Memory B cell (primary cell): ENCODE results near the gene IVL.

ENCODE experiments used
- ATAC-seq: fragments of 150-1000 bp; cut with Tn5 transposase; 2 replicates; pipeline ENCODE4 v1.10.0; 2021; ENCODE audit warnings: low read depth, mild to moderate bottlenecking, moderate library complexity
- DNase-seq, 2 donors: peaks; one replicate each; pipeline ENCODE4 v3.0.0; 2022; ENCODE audit warnings: low spot score in 2 of 2
- H3K27ac Mint-ChIP-seq: one replicate; pipeline ENCODE4 v1.8.0; 2022; ENCODE audit warnings: mild to moderate bottlenecking, moderate library complexity, mixed read lengths
- H3K27me3 Mint-ChIP-seq: one replicate; pipeline ENCODE4 v1.8.0; 2022; ENCODE audit warnings: mixed read lengths
- H3K36me3 Mint-ChIP-seq: one replicate; pipeline ENCODE4 v1.8.0; 2022; ENCODE audit warnings: mild to moderate bottlenecking, mixed read lengths
- H3K4me1 Mint-ChIP-seq: one replicate; pipeline ENCODE4 v1.8.0; 2022; ENCODE audit warnings: mixed read lengths
- H3K4me3 Mint-ChIP-seq: one replicate; pipeline ENCODE4 v1.8.0; 2022; ENCODE audit warnings: mild to moderate bottlenecking, moderate library complexity, mixed read lengths
- H3K9me3 Mint-ChIP-seq: one replicate; pipeline ENCODE4 v1.8.0; 2022; ENCODE audit warnings: mixed read lengths

IVL gene, protein sequence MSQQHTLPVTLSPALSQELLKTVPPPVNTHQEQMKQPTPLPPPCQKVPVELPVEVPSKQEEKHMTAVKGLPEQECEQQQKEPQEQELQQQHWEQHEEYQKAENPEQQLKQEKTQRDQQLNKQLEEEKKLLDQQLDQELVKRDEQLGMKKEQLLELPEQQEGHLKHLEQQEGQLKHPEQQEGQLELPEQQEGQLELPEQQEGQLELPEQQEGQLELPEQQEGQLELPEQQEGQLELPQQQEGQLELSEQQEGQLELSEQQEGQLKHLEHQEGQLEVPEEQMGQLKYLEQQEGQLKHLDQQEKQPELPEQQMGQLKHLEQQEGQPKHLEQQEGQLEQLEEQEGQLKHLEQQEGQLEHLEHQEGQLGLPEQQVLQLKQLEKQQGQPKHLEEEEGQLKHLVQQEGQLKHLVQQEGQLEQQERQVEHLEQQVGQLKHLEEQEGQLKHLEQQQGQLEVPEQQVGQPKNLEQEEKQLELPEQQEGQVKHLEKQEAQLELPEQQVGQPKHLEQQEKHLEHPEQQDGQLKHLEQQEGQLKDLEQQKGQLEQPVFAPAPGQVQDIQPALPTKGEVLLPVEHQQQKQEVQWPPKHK

DNA sequence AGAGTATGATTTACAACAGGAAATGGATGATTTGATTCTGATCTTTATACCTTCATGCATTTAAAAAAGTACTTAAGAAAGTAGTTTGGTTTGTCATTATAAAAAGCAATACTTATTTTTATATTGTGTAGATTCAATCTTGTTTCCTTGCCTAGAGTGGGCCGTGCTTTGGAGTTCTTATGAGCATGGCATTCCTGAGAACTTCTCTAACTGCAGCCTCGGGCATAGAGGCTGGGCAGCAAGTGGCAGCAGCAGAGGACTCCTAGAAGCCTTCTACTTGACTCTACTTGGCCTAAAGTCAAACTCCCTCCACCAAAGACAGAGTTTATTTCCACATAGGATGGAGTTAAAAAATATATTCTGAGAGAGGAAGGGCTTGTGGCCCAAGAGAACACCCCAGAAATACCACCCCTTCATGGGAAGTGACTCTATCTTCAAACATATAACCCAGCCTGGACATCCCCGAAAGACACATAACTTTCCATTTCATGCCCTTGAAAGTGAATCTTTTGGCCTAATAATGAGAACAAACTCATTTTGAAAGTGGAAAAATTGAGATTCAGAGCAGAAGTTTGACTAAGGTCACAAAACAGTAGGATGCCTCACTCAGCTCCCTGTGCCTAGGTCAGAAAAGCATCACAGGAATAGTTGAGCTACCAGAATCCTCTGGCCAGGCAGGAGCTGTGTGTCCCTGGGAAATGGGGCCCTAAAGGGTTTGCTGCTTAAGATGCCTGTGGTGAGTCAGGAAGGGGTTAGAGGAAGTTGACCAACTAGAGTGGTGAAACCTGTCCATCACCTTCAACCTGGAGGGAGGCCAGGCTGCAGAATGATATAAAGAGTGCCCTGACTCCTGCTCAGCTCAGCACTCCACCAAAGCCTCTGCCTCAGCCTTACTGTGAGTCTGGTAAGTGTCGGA lies at the start of gene IVL:
IVL (plus strand) TSS at position 861 of the 916 bp plus-strand sequence. CDS start 1,252 bp downstream, outside the sequence.
- DNase-seq, result no peak
- peaks cover 4% of the 10 kb centered on the region for H3K9me3 Mint-ChIP-seq
- H3K4me3 Mint-ChIP-seq, result no peak within 1 kb of the TSS
- no peak for ATAC-seq
- H3K27ac Mint-ChIP-seq, result no peak within 1 kb of the TSS
- no peaks in the 10 kb centered on the region for H3K36me3 Mint-ChIP-seq
- H3K27me3 Mint-ChIP-seq, result peaks cover 18% of the 10 kb centered on the region
- H3K4me1 Mint-ChIP-seq, result no peaks in the 10 kb centered on the region

DNA sequence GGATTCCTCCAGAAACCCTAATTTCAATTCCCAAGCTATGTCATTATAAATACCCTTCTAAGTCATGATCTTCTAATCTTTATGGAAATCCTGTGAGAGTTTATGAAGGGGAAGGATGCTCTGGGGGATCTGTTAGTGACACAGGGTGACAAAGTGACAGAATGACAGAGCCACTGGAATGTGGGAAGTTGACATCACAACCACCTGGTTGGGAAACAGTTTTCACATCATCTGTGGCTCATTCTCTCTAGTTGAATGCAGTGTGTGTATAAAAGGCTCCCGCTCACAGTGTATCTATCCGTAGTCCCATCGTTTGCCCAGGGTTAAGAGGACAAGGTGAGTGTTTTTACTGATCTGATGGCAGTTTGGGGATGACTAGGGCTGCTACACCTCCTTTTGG lies 48.6 kb upstream of the IVL start, which contains the start of gene LCE7A:
LCE7A (plus strand) TSS at position 301 of the 400 bp plus-strand sequence. CDS start 702 bp downstream, outside the sequence.
- H3K27ac Mint-ChIP-seq, result no peak within 1 kb of the TSS
- H3K36me3 Mint-ChIP-seq, result no peaks in the 10 kb centered on the region
- DNase-seq (no peak), ATAC-seq (no peak)
- H3K4me3 Mint-ChIP-seq, result no peak within 1 kb of the TSS
- no peaks in the 10 kb centered on the region for H3K4me1 Mint-ChIP-seq
- H3K9me3 Mint-ChIP-seq, result no peaks in the 10 kb centered on the region
- H3K27me3 Mint-ChIP-seq, result peaks cover 5% of the 10 kb centered on the region

DNA sequence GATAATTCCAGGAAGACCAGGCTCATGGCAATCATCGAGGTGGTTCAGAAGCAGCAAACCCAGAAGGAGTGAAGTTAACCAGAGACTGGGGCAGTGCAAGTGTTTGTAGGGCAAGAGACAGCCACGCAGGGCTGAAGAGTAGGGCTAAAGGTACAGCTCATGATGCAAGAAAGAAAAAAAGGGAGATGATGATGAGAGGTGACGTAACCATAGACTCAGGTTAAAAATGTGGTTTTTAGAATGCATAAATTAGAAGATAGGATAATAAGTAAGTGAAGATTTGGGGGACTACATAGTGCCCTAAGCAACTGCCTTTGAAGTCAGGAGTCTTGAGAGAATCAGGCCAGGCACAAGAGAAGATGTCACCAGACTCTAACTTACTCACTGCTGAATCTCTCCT lies 48.2 kb upstream of the IVL start:
- no peaks in the 10 kb centered on the region for H3K36me3 Mint-ChIP-seq
- H3K27me3 Mint-ChIP-seq, result peaks cover 5% of the 10 kb centered on the region
- ATAC-seq, result no peak
- no peak for DNase-seq
- H3K4me1 Mint-ChIP-seq, result no peaks in the 10 kb centered on the region
- H3K4me3 Mint-ChIP-seq, result no peak overlapping the region
- H3K9me3 Mint-ChIP-seq, result no peaks in the 10 kb centered on the region
- no peak overlapping the region for H3K27ac Mint-ChIP-seq

DNA sequence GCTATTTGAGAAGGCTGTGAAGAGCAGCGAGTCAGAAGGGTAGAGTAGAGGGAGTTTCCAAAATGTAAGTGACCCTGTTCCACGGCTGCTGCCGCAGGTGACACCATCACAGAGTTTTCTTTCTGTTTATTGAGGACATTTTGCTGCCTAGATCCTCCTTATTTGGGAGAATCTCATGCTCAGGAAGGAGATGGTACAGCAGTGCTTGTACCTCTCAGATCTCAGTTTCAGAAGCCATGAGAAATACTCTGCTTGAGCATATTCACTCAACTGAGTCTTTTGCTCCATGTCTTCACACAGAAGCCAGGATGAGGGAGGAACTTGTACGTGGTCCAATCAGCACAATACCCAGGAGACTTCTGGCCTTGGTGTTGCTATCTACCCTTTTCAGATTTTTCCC lies 47.0 kb upstream of the IVL start:
- peaks cover 5% of the 10 kb centered on the region for H3K27me3 Mint-ChIP-seq
- H3K36me3 Mint-ChIP-seq, result no peaks in the 10 kb centered on the region
- DNase-seq, result no peak
- H3K4me1 Mint-ChIP-seq, result no peaks in the 10 kb centered on the region
- ATAC-seq, result no peak
- no peak overlapping the region for H3K27ac Mint-ChIP-seq
- no peak overlapping the region for H3K4me3 Mint-ChIP-seq
- no peaks in the 10 kb centered on the region for H3K9me3 Mint-ChIP-seq

DNA sequence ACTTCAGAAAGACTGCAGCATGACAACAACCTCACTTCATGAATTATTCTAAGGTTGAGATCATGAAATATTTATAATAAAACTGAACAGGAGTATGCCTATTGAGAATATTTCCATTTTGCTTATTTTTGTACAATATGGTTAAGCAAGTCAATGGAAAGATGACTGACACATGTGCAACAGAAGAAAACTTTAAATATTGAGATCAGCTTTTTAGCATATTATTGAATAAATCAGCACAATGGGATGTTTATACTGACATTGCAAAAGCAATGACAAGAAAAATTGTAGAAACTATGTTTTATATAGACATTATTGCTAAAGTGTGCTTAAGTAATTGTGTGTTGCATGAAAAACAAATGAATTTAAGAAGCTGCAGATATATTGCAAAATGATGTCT lies 43.9 kb upstream of the IVL start:
- ATAC-seq, result no peak
- Mint-ChIP-seq H3K27ac (no peak overlapping the region), H3K4me1 (no peaks in the 10 kb centered on the region), H3K27me3 (no peaks in the 10 kb centered on the region), H3K4me3 (no peak overlapping the region), H3K9me3 (no peaks in the 10 kb centered on the region), H3K36me3 (no peaks in the 10 kb centered on the region)
- no peak for DNase-seq

DNA sequence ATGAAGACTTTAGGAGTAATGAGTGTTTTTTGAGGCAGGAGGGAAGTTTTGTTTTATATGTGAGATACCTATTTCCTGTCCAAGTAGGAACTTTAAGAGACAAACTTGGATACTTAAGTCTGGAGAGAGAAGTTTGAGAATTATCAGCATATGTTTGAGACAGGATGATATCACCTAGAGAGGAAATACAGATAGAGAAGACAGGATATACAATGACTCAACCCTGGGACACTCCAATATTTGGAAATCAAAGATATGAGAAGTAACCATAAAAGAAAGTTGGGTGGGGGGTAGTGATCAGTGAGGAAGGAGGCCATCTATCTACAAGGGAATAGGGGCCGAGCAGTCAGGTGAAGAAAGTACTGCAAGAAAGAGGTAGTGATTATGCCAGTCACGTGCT lies 42.0 kb upstream of the IVL start:
- H3K9me3 Mint-ChIP-seq, result no peaks in the 10 kb centered on the region
- H3K36me3 Mint-ChIP-seq, result no peaks in the 10 kb centered on the region
- DNase-seq, result no peak
- no peak for ATAC-seq
- H3K27me3 Mint-ChIP-seq, result no peaks in the 10 kb centered on the region
- no peak overlapping the region for H3K4me3 Mint-ChIP-seq
- no peak overlapping the region for H3K27ac Mint-ChIP-seq
- H3K4me1 Mint-ChIP-seq, result peaks cover 1% of the 10 kb centered on the region

DNA sequence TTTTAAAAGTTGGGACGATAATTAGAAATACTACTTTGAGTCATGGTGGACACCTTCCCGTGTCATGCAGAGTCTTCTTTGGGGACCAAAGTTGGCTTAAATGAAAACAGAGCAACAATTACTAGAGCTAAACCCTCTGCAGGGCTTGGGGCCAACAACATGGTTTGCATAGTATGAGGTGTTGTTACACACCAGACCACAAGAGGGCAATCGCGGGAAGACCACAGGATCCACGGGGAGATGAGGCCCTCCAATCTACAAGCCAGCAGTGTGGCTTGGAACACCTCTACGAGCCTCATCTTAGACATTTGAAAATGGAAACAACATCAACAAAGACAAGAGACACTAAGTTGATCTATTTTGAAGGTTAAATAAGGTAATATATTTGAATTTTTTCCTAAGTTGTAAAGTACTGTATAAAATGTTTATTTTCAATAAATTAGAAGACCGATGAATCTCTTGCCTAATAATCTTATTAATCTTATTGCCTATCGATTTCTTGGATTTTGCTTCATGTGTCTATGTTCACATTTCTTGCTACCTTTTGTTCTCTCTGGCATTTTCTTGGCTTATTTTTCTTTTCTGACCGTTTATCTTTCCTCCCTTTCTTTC lies 38.4 kb upstream of the IVL start:
- no peak overlapping the region for H3K4me3 Mint-ChIP-seq
- H3K27me3 Mint-ChIP-seq, result no peaks in the 10 kb centered on the region
- H3K9me3 Mint-ChIP-seq, result no peaks in the 10 kb centered on the region
- H3K36me3 Mint-ChIP-seq, result no peaks in the 10 kb centered on the region
- ATAC-seq, result peak; percentile 74
- DNase-seq, result peak; percentile 40 to 55
- no peak overlapping the region for H3K27ac Mint-ChIP-seq
- H3K4me1 Mint-ChIP-seq, result peaks cover 9% of the 10 kb centered on the region

DNA sequence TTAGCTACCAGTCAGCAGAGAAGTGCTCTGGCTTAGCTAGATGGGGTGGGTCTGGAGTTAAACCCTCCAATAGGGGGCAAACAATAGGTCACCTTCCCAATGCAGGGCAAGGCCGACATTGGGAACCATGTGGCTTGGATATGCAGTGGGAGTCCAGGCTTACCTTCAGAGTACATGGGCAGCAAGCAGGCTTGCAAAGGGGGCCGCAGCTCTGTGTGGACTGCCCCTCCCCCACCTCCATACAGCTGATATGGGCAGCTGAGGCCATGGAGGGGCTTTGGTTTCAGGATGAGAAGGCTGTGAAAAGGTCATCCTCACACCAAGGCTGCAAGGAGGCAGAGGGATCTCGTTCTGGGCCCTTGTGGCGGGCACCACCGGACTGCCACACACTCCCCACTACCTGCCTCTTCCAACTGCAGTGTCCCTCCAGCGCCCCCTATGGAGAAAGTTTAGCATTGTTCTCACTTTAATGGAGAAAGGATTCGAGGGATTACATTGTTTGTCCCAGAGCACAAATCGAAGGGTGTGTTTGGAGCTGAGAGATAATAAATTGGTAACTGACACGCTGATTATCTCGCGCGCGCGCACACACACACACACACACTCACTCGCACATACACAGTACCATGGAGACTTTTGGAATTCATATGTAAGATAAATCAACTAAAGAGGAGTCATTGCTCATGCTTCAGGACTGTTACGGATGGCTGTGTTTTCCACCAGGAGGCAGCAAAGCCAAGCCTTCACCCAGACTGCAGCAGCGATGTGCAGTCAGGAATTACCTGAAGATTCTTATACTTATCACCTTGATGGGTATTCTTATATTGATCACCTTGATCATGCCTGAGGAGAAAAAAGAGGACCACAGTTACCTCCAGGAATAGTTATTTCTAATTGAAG lies 37.3 kb upstream of the IVL start:
- Mint-ChIP-seq H3K4me1 (peaks cover 9% of the 10 kb centered on the region), H3K9me3 (no peaks in the 10 kb centered on the region), H3K27me3 (peaks cover 3% of the 10 kb centered on the region), H3K4me3 (no peak overlapping the region), H3K36me3 (no peaks in the 10 kb centered on the region), H3K27ac (no peak overlapping the region)
- ATAC-seq (no peak), DNase-seq (no peak)

DNA sequence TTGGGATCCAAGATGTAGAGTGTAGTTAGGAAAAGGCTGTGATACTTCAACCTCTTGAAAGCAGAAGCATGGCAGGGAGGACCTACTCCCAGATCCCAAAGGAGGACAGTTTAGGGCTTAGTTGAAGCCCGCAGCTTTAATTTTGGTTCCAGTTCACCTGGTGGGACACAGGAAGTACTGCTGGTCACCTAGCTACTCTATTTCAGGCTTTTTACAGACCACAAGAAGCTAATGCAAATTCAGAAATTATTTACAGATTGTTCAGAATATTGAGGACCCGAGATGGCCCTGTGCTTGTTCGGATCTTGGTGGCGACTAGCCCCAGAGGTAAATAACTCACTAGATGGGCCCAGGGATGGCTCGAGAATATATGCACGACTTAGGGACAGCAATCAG lies 36.6 kb upstream of the IVL start:
- no peaks in the 10 kb centered on the region for H3K36me3 Mint-ChIP-seq
- no peak for ATAC-seq
- no peaks in the 10 kb centered on the region for H3K9me3 Mint-ChIP-seq
- DNase-seq, result no peak
- H3K4me3 Mint-ChIP-seq, result no peak overlapping the region
- H3K27me3 Mint-ChIP-seq, result peaks cover 3% of the 10 kb centered on the region
- H3K4me1 Mint-ChIP-seq, result peaks cover 9% of the 10 kb centered on the region
- no peak overlapping the region for H3K27ac Mint-ChIP-seq

DNA sequence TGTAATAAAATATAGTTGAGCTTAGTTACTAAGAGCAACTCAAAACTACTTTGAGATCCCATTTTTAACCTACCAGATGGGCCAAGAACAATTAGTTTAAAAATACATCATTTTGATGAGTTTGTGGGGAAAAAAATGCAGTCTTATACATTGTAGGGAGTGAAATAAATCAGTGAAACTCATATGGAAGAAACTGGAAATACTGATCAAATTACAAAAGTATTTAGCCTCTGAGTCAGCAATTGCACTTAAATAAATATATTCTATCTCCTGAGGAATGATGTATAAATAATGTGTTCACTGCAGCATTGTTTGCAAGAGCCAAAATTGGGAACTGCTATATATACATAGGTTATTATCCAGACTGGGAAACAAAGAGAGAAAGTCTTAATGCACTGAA lies 34.9 kb upstream of the IVL start:
- Mint-ChIP-seq H3K4me3 (no peak overlapping the region), H3K9me3 (no peaks in the 10 kb centered on the region), H3K27me3 (peaks cover 8% of the 10 kb centered on the region), H3K36me3 (no peaks in the 10 kb centered on the region), H3K27ac (no peak overlapping the region), H3K4me1 (peaks cover 9% of the 10 kb centered on the region)
- DNase-seq (no peak), ATAC-seq (no peak)

DNA sequence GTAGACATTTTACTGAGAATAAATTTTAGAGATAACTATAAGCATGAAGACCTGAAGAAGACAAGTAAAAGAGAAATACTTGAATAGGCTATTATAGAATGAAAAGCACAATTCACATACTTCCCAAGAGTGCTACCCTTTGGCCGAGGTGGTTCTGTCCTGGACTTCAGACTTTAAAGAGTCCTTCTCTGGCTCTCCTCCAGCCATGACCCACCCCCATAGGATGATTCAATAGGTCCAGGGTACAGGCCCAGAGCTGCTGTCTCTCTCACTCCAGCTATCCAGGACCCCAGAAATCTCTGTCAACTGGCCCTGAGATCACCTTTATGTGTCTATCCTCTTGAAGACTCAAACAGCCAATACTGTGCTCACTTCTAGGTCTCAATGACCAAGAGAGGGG lies 31.5 kb upstream of the IVL start:
- H3K4me1 Mint-ChIP-seq, result peaks cover 12% of the 10 kb centered on the region
- no peaks in the 10 kb centered on the region for H3K9me3 Mint-ChIP-seq
- H3K27ac Mint-ChIP-seq, result no peak overlapping the region
- peaks cover 11% of the 10 kb centered on the region for H3K27me3 Mint-ChIP-seq
- H3K4me3 Mint-ChIP-seq, result no peak overlapping the region
- DNase-seq, result no peak
- ATAC-seq, result no peak
- no peaks in the 10 kb centered on the region for H3K36me3 Mint-ChIP-seq

DNA sequence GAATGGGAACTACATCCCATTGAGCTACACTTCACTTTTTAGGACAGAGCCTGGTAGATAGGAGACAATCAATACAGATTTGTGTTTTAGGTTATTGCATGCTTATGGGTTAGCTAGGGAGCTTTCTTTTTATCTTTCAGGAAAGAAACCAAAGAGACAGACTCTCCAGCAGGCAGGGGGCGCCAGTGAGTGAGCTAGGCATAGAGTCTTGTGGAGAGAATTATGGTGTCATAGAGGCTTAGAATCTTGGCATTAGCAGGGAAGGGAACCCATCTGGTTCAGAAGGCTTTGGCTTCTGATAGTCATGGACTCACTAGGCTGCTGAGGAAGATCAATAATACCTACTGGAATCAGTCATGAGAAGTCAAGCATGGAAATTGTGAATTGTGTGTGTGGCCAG lies 30.3 kb upstream of the IVL start, which contains the start of gene SMCP:
SMCP (plus strand) TSS at position 281 of the 400 bp plus-strand sequence. CDS start 6,101 bp downstream, outside the sequence.
- Mint-ChIP-seq H3K4me1 (peaks cover 8% of the 10 kb centered on the region), H3K36me3 (no peaks in the 10 kb centered on the region), H3K9me3 (no peaks in the 10 kb centered on the region), H3K4me3 (no peak within 1 kb of the TSS), H3K27ac (no peak within 1 kb of the TSS), H3K27me3 (peaks cover 11% of the 10 kb centered on the region)
- ATAC-seq, result no peak
- no peak for DNase-seq
